HG03108 (cell line): ENCODE measurements around the gene UVRAG.

Source experiments
- ATAC-seq: cut with Tn5 transposase; IDR thresholded peaks from one replicate; pipeline ENCODE4 v1.9.1; 2021; ENCODE audit warnings: moderate library complexity; ENCODE audit not compliant: unreplicated experiment

UVRAG gene

GRCh38 chr11:76086743-76087635 lies 272.0 kb downstream of the UVRAG start:
- ATAC-seq: no peak

- ATAC-seq: no peak
Observed at GRCh38 chr11:76087749-76088148, 272.7 kb downstream of the UVRAG start.

DNA sequence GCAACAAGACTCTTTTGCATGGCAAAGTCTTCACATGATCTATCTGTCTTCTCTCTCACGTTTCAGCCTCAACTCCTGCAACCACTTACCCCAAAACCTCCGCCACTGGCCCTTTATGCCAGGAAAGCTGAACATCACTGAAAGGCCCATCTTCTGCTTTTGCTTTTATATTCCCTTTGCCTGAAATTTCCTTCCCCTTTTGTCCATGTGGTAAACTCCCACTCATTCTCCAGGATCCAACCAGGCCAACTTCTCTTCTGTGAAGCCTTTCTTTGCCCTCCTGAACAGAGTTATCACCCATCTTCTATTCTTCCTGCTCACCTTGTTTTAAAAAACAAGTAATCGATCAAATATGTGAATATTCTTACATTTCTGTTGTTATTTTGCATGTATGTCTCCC lies 273.5 kb downstream of the UVRAG start:
- no peak for ATAC-seq

GRCh38 chr11:76090174-76090573 lies 275.2 kb downstream of the UVRAG start:
- ATAC-seq: no peak

- ATAC-seq: no peak
Observed at GRCh38 chr11:76090821-76091220, 275.8 kb downstream of the UVRAG start.

- ATAC-seq: no peak
Observed at GRCh38 chr11:76094740-76095139, 279.7 kb downstream of the UVRAG start.

- ATAC-seq: no peak
Observed at GRCh38 chr11:76095891-76096290, 280.9 kb downstream of the UVRAG start.

GRCh38 chr11:76096552-76096951 lies 281.5 kb downstream of the UVRAG start:
- no peak for ATAC-seq

DNA sequence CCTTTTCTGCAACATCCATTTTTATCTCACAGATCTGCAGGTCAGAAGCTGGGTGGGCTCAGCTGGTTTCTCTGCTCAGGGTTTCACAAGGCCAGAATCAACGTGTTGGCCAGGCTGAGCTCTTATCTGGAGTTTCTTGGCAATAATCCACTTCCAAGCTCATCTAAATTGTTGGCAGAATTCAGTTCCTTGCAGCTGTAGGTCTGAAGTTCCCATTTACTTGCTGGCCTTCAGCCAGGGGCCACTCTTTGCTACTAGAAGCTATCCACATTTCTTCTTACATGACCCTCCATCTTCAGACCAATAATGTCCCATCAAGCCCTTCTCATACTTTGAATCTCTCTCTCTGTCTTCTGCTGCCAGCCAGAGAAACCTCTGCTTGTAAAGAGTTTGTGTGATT lies 287.8 kb downstream of the UVRAG start:
- ATAC-seq: no peak

GRCh38 chr11:76103460-76103859 lies 288.4 kb downstream of the UVRAG start:
- ATAC-seq: no peak

DNA sequence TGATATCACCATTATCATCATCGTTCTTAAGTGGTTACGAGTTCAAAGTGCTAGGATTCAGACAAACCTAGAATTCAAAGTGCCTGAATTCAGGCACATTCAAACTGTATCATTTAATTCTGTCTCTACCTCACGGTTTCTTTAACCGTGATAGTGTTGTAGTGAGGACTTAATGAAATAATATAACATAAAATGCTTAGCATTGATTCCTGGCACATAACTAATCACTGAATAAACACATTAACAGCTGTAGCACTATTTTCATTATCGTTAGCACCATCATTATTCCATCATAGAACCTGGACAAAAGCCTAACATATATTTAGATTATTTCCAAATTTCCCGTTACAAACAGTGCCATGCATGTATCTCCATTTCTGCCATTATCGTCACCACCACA lies 289.3 kb downstream of the UVRAG start:
- ATAC-seq: no peak

- ATAC-seq: no peak
Observed at GRCh38 chr11:76105637-76106036, 290.6 kb downstream of the UVRAG start.

DNA sequence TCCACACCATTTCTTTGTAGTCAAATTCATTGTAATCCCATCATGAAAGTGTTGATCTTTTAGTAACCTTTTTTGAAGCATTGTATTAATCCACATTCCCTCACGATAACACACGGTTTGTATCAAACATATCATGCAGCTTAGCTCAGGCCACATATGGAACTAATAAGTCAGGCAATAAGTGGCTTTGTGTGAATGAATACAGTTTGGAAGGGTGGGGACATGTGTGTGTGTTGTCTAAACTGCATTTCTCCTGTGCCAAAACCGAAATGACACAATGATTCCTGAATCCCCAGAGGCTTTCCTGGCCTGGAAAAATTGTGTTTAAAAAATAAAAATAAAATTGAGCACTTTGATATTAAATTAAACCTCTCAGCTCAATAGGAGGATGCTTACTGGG lies 293.0 kb downstream of the UVRAG start:
- no peak for ATAC-seq

GRCh38 chr11:76114238-76114637 lies 299.2 kb downstream of the UVRAG start:
- ATAC-seq: no peak

DNA sequence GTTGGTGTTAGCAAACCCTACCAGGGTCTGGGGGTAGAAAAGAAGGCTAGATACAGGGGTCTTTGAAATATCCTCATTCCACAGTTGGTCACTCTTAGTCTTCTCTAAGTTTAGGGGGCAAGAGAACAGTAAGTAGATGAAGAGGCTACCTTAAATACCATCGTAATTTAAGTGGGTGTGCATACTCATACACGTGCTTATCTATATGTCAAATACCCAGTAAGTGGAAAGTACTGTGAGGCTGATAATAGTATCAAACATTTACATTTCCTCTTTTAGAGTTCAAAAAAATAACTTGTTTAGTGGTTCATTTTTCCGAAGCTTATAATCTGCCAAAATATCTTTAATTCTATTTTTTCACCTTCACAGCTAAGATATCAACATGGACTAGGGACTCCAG lies 300.5 kb downstream of the UVRAG start:
- ATAC-seq: no peak

GRCh38 chr11:76119032-76119431 lies 304.0 kb downstream of the UVRAG start:
- ATAC-seq: no peak

- no peak for ATAC-seq
Observed at GRCh38 chr11:76119779-76120178, 304.8 kb downstream of the UVRAG start.

GRCh38 chr11:76120513-76121101 lies 305.6 kb downstream of the UVRAG start:
- ATAC-seq: no peak

DNA sequence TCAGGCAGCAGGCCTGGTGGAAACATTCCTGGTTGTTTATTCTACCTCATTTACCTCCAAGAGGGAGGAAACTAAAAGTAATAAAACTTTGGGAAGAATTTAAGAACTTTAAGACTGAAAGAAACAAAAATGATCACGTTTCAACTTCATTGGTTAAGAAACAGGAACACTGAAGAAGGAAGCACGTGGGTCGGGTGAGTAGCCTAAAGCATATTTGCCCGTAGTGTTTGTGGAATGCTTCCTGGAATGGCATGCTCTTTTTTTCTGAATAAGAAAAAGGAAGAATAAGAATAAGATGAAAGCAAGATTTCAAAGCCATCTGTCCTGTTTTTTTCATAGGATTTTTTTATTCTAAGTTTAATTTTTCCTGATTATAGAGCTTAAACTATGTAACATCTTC lies 308.2 kb downstream of the UVRAG start:
- no peak for ATAC-seq

GRCh38 chr11:76124905-76125770 lies 310.1 kb downstream of the UVRAG start:
- no peak for ATAC-seq

- no peak for ATAC-seq
Observed at GRCh38 chr11:76129729-76130128, 314.7 kb downstream of the UVRAG start.

DNA sequence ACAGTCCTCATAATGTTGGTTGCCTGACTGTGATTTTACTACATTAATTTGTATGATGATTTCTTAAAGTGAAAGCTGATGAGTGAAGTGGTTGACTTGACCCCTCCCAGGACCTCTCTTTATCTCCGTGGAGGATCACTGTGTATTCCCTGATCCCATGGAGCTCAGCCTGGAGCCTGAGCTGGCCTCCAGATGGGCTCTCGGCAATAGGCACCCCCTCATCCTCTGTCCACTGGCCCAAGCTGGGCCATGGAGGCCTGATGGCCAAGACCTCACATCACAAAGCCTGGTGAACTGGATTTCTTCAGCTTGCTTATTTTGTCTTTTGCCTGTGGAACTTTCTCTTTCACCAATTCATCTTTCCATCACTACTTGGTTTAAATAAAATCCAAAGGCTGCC lies 316.1 kb downstream of the UVRAG start:
- ATAC-seq: no peak
